Measurements from ENCODE around the gene MAD1L1.

The MAD1L1 gene

GRCh38 chr7:2158331-2159175 is 74.2 kb downstream of the MAD1L1 start:
- no peak for DNase-seq (ENCODE audit: low read depth in 2 of 2, low spot score in 1 of 2)

GRCh38 chr7:2157473-2158279 is 75.1 kb downstream of the MAD1L1 start:
- DNase-seq (ENCODE audit: low read depth in 2 of 2, low spot score in 1 of 2): no peak

GRCh38 chr7:2156756-2157472 is 75.8 kb downstream of the MAD1L1 start:
- DNase-seq (ENCODE audit: low read depth in 2 of 2, low spot score in 1 of 2): no peak

DNA sequence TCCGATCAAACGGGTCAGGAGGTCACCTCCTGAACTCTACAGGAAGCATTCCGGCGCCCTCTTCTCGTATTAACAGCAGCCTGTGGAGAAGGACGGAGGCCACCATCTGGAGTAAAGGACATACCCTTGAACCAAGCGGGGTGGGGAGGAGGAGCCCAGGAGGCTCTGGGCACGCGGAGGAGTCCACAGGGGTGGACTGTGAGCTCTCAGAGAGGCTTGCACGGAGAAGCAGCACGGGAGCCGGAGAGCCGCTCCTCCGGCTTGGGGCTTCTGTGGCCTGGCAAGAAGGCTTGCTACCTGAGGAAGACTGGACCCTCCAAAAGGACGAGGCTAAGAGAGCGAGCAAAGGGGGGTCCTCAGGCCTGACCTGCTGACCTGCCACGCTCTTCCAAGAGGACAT is 77.9 kb downstream of the MAD1L1 start:
- no peak for DNase-seq (ENCODE audit: low read depth in 2 of 2, low spot score in 1 of 2)

GRCh38 chr7:2154121-2154520 is 78.6 kb downstream of the MAD1L1 start:
- no peak for DNase-seq (ENCODE audit: low read depth in 2 of 2, low spot score in 1 of 2)

DNA sequence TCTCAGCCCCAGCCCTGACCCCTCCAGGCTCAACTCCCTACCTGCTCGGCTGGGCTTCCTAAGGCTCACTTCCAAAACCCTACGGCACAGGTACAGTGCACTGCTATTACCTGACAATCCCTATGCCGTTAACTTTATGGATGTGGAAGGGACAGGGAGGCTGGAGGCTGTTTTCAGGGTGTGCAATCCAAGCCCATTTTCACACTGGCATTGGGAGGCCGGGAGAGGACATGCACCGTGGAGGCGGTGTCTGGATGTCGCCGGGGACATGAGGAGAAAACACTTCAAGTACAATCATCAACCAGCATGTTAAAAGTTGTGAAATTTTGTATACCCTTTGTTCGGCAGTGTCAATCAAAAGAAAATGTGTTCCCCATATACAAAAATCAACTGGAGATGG is 80.1 kb downstream of the MAD1L1 start:
- no peak for DNase-seq (ENCODE audit: low read depth in 2 of 2, low spot score in 1 of 2)

GRCh38 chr7:2151801-2152612 is 80.7 kb downstream of the MAD1L1 start:
- no peak for DNase-seq (ENCODE audit: low read depth in 2 of 2, low spot score in 1 of 2)

- no peak for DNase-seq (ENCODE audit: low read depth in 2 of 2, low spot score in 1 of 2)
Observed at GRCh38 chr7:2151237-2151636, 81.5 kb downstream of the MAD1L1 start.

DNA sequence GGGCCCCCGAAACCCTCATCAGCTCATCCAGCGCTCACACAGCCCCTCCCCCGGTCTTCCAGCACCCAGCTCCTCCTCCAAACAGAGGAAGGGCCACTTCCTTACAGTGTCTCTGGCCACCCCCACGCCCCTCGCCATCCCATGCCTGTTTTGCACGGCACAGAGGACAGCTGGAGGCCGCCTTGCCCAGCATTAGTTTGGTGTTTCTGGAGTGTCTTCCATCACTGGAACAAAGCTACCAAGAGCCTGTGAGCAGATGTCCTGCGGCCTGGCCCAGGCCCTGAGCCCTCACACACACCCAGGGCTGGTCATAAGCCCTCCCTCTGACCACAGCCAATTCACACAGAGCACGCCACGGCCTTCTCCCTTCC is 82.3 kb downstream of the MAD1L1 start:
- no peak for DNase-seq (ENCODE audit: low read depth in 2 of 2, low spot score in 1 of 2)

DNA sequence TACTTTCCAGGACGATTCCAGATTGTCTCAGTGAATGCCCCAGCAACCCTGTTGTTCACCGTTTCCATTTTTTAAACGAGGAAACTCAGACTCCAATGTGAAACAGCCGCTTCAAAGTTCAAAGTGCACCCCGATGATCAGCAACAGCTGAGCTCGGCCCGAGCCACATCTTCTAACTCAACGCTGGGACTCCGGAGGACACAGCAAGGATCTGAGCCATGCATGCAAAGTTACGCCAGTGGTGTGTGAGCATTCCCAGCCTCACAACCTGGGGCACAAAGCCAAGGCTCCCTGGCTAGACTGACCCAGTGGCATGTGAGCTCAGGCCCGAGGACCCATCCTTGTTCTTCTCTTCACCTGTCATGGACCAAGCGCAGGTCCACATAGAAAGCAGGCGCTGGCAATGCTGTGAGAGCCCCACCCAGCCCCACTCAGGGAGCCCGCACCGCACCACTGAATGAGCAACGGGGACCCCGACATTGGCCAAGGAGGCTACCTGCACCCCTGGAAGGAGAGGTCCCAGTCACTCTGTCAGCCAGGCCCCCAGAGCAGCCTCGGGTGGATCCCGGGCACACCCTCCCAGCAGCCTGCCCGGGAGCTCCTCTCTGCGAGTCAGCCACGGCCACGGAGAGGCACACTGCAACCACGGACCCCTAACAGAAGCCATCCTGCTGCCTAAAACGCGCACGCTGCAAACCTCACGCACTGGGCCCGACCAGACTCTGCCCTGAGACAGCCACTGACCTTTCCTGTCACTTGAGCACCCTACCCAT is 82.9 kb downstream of the MAD1L1 start:
- DNase-seq (ENCODE audit: low read depth in 2 of 2, low spot score in 1 of 2): no peak

DNA sequence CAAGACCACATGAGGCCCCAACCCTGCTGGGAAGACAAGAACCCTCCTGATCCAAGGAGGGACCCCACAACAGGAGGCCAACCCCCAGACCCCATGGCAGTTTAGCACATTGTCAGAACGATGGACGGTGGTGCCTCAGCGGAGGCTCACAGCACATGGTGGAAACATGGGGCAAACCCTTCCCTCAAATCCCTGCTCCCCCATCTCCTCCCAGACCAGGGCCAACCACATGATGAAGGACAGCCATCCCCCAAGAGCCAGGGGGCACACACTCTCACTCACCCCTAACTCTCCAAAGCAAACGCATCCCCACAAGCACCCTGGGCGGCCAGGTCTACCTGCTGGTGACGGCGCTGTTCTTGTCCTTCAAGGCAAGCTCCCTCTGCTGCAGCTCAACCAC is 83.9 kb downstream of the MAD1L1 start:
- no peak for DNase-seq (ENCODE audit: low read depth in 2 of 2, low spot score in 1 of 2)

GRCh38 chr7:2148189-2148588 is 84.6 kb downstream of the MAD1L1 start:
- DNase-seq (ENCODE audit: low read depth in 2 of 2, low spot score in 1 of 2): no peak

- no peak for DNase-seq (ENCODE audit: low read depth in 2 of 2, low spot score in 1 of 2)
Observed at GRCh38 chr7:2146676-2147472, 85.9 kb downstream of the MAD1L1 start.

GRCh38 chr7:2145835-2146580 is 86.7 kb downstream of the MAD1L1 start:
- no peak for DNase-seq (ENCODE audit: low read depth in 2 of 2, low spot score in 1 of 2)

- no peak for DNase-seq (ENCODE audit: low read depth in 2 of 2, low spot score in 1 of 2)
Observed at GRCh38 chr7:2144926-2145325, 87.8 kb downstream of the MAD1L1 start.

- no peak for DNase-seq (ENCODE audit: low read depth in 2 of 2, low spot score in 1 of 2)
Observed at GRCh38 chr7:2143981-2144595, 88.7 kb downstream of the MAD1L1 start.

- DNase-seq (ENCODE audit: low read depth in 2 of 2, low spot score in 1 of 2): no peak
Observed at GRCh38 chr7:2143450-2143849, 89.3 kb downstream of the MAD1L1 start.

GRCh38 chr7:2142386-2142785 is 90.4 kb downstream of the MAD1L1 start:
- no peak for DNase-seq (ENCODE audit: low read depth in 2 of 2, low spot score in 1 of 2)

Measured in stimulated activated CD8-positive, alpha-beta memory T cell treated with anti-CD3 and anti-CD28 coated beads, Interleukin-4, amount 100 ng/mL, for 4 hours (primary cell).